ENCODE data around the gene THBS4. TPM values are rescaled to one million over a fixed set of nuclear protein-coding genes. Genes with fewer than 3 reads are reported as not detected.

The THBS4 gene
- total RNA-seq, 2 donors from 2014 or later, result 13.6 to 50.5 TPM

DNA sequence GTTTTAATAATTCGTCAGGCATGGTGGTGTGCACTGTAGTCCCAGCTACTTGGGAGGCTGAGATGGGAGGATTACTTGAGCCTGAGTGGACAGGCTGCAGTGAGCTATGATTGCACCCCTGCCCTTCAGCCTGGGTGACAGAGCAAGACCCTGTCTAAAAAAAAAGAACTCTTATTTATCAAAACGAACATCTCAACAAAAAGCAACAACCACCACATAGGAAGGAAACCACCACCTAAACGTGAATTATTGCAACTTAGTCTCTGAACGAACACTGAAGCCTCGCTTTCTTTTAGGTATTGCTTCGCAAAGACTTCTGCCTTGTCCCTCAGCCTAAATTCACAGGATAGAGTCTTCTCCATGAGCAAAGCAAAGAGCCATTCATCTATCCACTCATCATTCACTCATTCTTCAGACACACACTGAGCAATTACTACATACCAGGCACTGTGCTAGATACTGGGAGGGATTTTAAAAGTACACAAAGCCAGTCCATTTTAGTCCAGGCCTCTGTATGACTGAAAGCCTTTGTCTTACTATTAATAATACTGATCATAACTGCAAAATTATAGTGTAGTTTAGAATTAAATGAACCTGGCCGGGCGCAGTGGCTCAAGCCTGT, 57.4 kb downstream of the THBS4 start:
- Histone ChIP-seq H3K36me3 (ENCODE audit: control insufficient read depth, insufficient read depth, low read length) (no peaks in the 10 kb centered on the region), H3K4me1 (ENCODE audit: control insufficient read depth, insufficient read depth, low read length) (peaks cover 20% of the 10 kb centered on the region), H3K4me3 (ENCODE audit: low read length) (no peak overlapping the region), H3K27me3 (ENCODE audit: control insufficient read depth, insufficient read depth, low read length, poor library complexity, severe bottlenecking) (no peaks in the 10 kb centered on the region), H3K27ac (ENCODE audit: low read depth, low read length) (no peak overlapping the region), H3K9me3 (ENCODE audit: control insufficient read depth, low read length) (no peaks in the 10 kb centered on the region), H3K9ac (ENCODE audit: extremely low read depth, low read length, poor library complexity, severe bottlenecking) (no peak overlapping the region)
- 89 to 91% methylated on average over 5 to 8 of the region's 8 CpGs for WGBS, 2 experiments (ENCODE audit: insufficient coverage in 1 of 2, insufficient read length in 1 of 2)
- Mint-ChIP-seq H3K4me3 (no peak overlapping the region), H3K27me3 (ENCODE audit: insufficient read depth) (no peaks in the 10 kb centered on the region), H3K4me1 (peaks cover 26% of the 10 kb centered on the region), H3K36me3 (ENCODE audit: low read depth) (no peaks in the 10 kb centered on the region), H3K9me3 (no peaks in the 10 kb centered on the region), H3K27ac (peak overlapping the region; percentile 98)
- no peak for DNase-seq
- TF ChIP-seq, protein P1, sequence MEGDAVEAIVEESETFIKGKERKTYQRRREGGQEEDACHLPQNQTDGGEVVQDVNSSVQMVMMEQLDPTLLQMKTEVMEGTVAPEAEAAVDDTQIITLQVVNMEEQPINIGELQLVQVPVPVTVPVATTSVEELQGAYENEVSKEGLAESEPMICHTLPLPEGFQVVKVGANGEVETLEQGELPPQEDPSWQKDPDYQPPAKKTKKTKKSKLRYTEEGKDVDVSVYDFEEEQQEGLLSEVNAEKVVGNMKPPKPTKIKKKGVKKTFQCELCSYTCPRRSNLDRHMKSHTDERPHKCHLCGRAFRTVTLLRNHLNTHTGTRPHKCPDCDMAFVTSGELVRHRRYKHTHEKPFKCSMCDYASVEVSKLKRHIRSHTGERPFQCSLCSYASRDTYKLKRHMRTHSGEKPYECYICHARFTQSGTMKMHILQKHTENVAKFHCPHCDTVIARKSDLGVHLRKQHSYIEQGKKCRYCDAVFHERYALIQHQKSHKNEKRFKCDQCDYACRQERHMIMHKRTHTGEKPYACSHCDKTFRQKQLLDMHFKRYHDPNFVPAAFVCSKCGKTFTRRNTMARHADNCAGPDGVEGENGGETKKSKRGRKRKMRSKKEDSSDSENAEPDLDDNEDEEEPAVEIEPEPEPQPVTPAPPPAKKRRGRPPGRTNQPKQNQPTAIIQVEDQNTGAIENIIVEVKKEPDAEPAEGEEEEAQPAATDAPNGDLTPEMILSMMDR (conservative IDR thresholded peaks at IDR 0.05), result no peak

DNA sequence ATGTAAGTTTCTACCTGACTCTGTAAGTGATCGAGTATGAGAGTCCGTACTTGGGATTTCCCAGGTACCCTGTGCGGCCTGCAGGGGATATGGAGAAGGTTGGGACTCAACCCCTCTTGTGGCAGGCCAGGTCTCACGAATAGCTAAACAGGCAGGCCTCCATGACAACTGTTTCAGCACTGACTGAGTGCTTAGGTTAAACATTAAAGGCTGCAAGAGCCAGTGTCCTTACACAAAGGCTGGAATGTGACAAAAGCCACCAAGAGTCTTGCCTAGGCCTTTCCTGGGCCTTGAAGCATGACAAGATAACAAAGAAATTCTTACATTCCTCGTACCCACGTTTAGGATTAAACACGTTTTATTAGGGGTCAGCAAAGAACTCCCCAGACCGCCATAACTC, 58.6 kb downstream of the THBS4 start:
- Histone ChIP-seq H3K4me1 (ENCODE audit: control insufficient read depth, insufficient read depth, low read length) (peaks cover 24% of the 10 kb centered on the region), H3K27me3 (ENCODE audit: control insufficient read depth, insufficient read depth, low read length, poor library complexity, severe bottlenecking) (no peaks in the 10 kb centered on the region), H3K9ac (ENCODE audit: extremely low read depth, low read length, poor library complexity, severe bottlenecking) (peak overlapping the region; percentile 42), H3K36me3 (ENCODE audit: control insufficient read depth, insufficient read depth, low read length) (no peaks in the 10 kb centered on the region), H3K27ac (ENCODE audit: low read depth, low read length) (peak overlapping the region; percentile 58), H3K4me3 (ENCODE audit: low read length) (no peak overlapping the region), H3K9me3 (ENCODE audit: control insufficient read depth, low read length) (no peaks in the 10 kb centered on the region)
- TF ChIP-seq, protein P1 (conservative IDR thresholded peaks at IDR 0.05), result peak; percentile 61
- Mint-ChIP-seq H3K27ac (peak overlapping the region; percentile 98), H3K36me3 (ENCODE audit: low read depth) (no peaks in the 10 kb centered on the region), H3K9me3 (no peaks in the 10 kb centered on the region), H3K4me1 (peaks cover 33% of the 10 kb centered on the region), H3K4me3 (peak overlapping the region; percentile 18), H3K27me3 (ENCODE audit: insufficient read depth) (no peaks in the 10 kb centered on the region)
- WGBS, 2 experiments (ENCODE audit: insufficient coverage in 1 of 2, insufficient read length in 1 of 2), result 52 to 59% methylated on average over 8 of the region's 8 CpGs
- peak; percentile 83 for DNase-seq

DNA sequence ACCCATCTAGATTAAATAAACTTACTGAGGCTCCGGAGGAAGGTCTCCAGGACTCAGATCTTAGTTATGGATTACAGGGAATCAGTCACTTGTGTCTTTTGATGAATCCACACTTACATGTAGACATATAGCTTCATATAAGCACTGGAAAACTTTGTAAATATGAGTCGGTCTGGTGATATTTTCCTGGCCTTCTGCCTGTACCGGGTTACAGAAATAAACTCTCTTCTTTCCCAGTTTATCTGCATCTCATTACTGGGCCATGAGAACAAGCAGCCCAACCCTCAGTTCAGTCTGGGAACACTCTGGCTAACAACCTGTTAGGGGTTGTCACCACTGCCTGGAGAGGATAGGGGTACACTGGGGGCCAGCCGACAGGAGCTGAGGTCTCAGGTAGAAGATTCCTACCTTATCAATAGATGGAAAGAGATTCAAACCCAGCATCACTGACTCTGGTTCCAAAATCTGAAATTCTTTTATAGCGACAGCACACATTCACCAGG, 59.1 kb downstream of the THBS4 start:
- peaks cover 36% of the 10 kb centered on the region for H3K4me1 Mint-ChIP-seq
- 79 to 82% methylated on average over 2 to 5 of the region's 5 CpGs for WGBS, 2 experiments (ENCODE audit: insufficient coverage in 1 of 2, insufficient read length in 1 of 2)

More for the DNA sequence above, 59.1 kb downstream of the THBS4 start:
- peaks cover 24% of the 10 kb centered on the region for H3K4me1 ChIP-seq (ENCODE audit: control insufficient read depth, insufficient read depth, low read length)
- no peaks in the 10 kb centered on the region for H3K9me3 ChIP-seq (ENCODE audit: control insufficient read depth, low read length)
- Mint-ChIP-seq H3K27ac (peak overlapping the region; percentile 98), H3K9me3 (no peaks in the 10 kb centered on the region), H3K4me3 (peak overlapping the region; percentile 18), H3K36me3 (ENCODE audit: low read depth) (no peaks in the 10 kb centered on the region), H3K27me3 (ENCODE audit: insufficient read depth) (no peaks in the 10 kb centered on the region)
- no peaks in the 10 kb centered on the region for H3K36me3 ChIP-seq (ENCODE audit: control insufficient read depth, insufficient read depth, low read length)
- TF ChIP-seq, protein P1 (conservative IDR thresholded peaks at IDR 0.05), result no peak
- peak overlapping the region; percentile 58 for H3K27ac ChIP-seq (ENCODE audit: low read depth, low read length)
- peak overlapping the region; percentile 39 for H3K9ac ChIP-seq (ENCODE audit: extremely low read depth, low read length, poor library complexity, severe bottlenecking)
- DNase-seq, result no peak
- no peaks in the 10 kb centered on the region for H3K27me3 ChIP-seq (ENCODE audit: control insufficient read depth, insufficient read depth, low read length, poor library complexity, severe bottlenecking)
- peak overlapping the region; percentile 24 for H3K4me3 ChIP-seq (ENCODE audit: low read length)

All from endodermal cell (in vitro differentiated cells).